Esophagus squamous epithelium (tissue), 4 donors: ENCODE measurements around the gene PPP1CC.

Source experiments
- POLR2A ChIP-seq, 4 donors: fragments of 450-650 bp; IDR thresholded peaks; one replicate each; pipeline ENCODE4 v1.6.1; 2017; ENCODE audit warnings: antibody characterized with exemption in 4 of 4, mild to moderate bottlenecking in 4 of 4, moderate library complexity in 3 of 4
- TF ChIP-seq, protein P1 (sequence below), 6 experiments: fragments of 450-650 bp in 4 of 6; fragments of 200-600 bp in 2 of 6; sonication (generic) in 2 of 6; IDR thresholded peaks; one replicate each; pipeline ENCODE4 v1.5.1; 2016 to 2019; ENCODE audit warnings: antibody characterized with exemption in 6 of 6, mild to moderate bottlenecking in 4 of 6, moderate library complexity in 4 of 6

DNA sequence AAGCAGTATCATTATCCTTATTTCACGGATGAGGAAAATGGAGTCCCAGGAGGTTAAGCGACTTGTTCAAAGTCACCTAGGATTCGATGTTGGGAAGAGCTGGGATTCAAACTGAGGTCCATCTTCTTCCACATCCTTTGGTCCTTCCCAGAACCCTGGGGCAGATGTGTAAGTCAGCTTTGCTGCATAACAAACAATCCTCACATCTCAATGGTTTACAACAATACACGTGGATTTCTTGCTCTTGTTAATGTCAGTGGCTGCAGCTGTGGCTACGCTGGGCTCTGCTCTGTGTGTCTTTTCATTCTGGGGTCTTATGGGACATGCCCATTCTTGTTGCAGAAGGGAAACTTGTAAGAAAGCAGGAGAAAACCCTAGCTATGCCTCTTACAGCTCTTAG, 26.3 kb upstream of the PPP1CC start:
- TF ChIP-seq, protein P1, sequence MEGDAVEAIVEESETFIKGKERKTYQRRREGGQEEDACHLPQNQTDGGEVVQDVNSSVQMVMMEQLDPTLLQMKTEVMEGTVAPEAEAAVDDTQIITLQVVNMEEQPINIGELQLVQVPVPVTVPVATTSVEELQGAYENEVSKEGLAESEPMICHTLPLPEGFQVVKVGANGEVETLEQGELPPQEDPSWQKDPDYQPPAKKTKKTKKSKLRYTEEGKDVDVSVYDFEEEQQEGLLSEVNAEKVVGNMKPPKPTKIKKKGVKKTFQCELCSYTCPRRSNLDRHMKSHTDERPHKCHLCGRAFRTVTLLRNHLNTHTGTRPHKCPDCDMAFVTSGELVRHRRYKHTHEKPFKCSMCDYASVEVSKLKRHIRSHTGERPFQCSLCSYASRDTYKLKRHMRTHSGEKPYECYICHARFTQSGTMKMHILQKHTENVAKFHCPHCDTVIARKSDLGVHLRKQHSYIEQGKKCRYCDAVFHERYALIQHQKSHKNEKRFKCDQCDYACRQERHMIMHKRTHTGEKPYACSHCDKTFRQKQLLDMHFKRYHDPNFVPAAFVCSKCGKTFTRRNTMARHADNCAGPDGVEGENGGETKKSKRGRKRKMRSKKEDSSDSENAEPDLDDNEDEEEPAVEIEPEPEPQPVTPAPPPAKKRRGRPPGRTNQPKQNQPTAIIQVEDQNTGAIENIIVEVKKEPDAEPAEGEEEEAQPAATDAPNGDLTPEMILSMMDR (IDR thresholded peaks at IDR 0.05) = no peak
- no peak for TF ChIP-seq POLR2A (IDR thresholded peaks at IDR 0.05)
